ENCODE measurements around the gene HSP90AA1. TPM values are rescaled to one million over a fixed set of nuclear protein-coding genes. Genes with fewer than 3 reads are reported as not detected.

The HSP90AA1 gene
- total RNA-seq, 2 donors from 2014 or later: 423 to 540 TPM

- intact Hi-C loops (cut with DNase I): no loop called here
- Histone ChIP-seq H3K9me3 (no peaks in the 10 kb centered on the region), H3K27me3 (replicated peaks; ENCODE audit: insufficient read depth) (no peaks in the 10 kb centered on the region), H3K27ac (no peak overlapping the region), H3K36me3 (peaks cover 29 to 33% of the 10 kb centered on the region in 2 donors), H3K4me3 (no peak overlapping the region), H3K4me1 (replicated peaks) (no peaks in the 10 kb centered on the region)
- 95% methylated on average over 13 of the region's 13 CpGs for WGBS
- TF ChIP-seq POLR2AphosphoS5 (IDR thresholded peaks at IDR 0.05) (no peak), POLR2A (IDR thresholded peaks at IDR 0.05) (no peak), CTCF (IDR thresholded peaks at IDR 0.05) (no peak)
- no peak for DNase-seq (ENCODE audit: low spot score)
These were observed 53.6 kb downstream of the HSP90AA1 start for GRCh38 chr14:102033241-102033640.

Small RNAs within 50 kb of the gene (small RNA-seq; reads per million reads assigned to genes)
- 0 reads per million in 2 donors for gene RN7SL472P

Other genes with a start within 250 kb of the HSP90AA1 start
- gene DYNC1H1, start 122.5 kb downstream of the HSP90AA1 start, total RNA-seq: 100 to 1,000 TPM; 366 to 616 TPM
- 10 to 100 TPM; 36.6 to 38.6 TPM for gene WDR20, start 52.9 kb upstream of the HSP90AA1 start, total RNA-seq
- 10 to 100 TPM; 17.8 to 95.5 TPM for gene MOK, start 218.1 kb upstream of the HSP90AA1 start, total RNA-seq
- 10 to 100 TPM; 11.7 to 33.8 TPM for gene ZNF839, start 232.7 kb upstream of the HSP90AA1 start, total RNA-seq